GM23338 (cell line): ENCODE measurements around the gene LCE1A. TPM values are rescaled to one million over a fixed set of nuclear protein-coding genes. Genes with fewer than 3 reads are reported as not detected.
A peak's percentile ranks its signal among the peaks of the same experiment; 100 is the strongest.

ENCODE experiments used
- ATAC-seq: fragments of 200-7000 bp; cut with Tn5 transposase; 3 replicates; pipeline ENCODE4 v1.9.1; 2020
- DNase-seq: peaks from one replicate; pipeline ENCODE4 v3.0.0-alpha.2; 2015; ENCODE audit warnings: low spot score
- H2AFZ ChIP-seq: fragments of 200-600 bp; sonication (generic); 2 replicates; pipeline ENCODE4 v1.8.0; 2016; ENCODE audit warnings: antibody characterized with exemption, mild to moderate bottlenecking, moderate library complexity
- H3F3A ChIP-seq: fragments of 200-600 bp; sonication (generic); replicated peaks from 2 replicates; pipeline ENCODE4 v1.8.0; 2017; ENCODE audit warnings: antibody characterized with exemption, mixed run types, low read depth
- H3K27ac ChIP-seq: fragments of 200-600 bp; sonication (generic); 2 replicates; pipeline ENCODE4 v1.6.1; 2016; ENCODE audit warnings: low read depth
- H3K27me3 ChIP-seq: fragments of 200-600 bp; sonication (generic); 2 replicates; pipeline ENCODE4 v1.8.0; 2016; ENCODE audit warnings: mild to moderate bottlenecking, mixed run types, moderate library complexity; ENCODE audit not compliant: insufficient read depth
- H3K36me3 ChIP-seq: fragments of 200-600 bp; sonication (generic); 2 replicates; pipeline ENCODE4 v1.8.0; 2016; ENCODE audit warnings: mild to moderate bottlenecking; ENCODE audit not compliant: insufficient read depth
- H3K4me1 ChIP-seq: fragments of 200-600 bp; sonication (generic); 2 replicates; pipeline ENCODE4 v1.8.0; 2016; ENCODE audit warnings: mild to moderate bottlenecking, moderate library complexity; ENCODE audit not compliant: insufficient read depth
- H3K4me2 ChIP-seq: fragments of 200-600 bp; sonication (generic); 2 replicates; pipeline ENCODE4 v1.7.1; 2017; ENCODE audit warnings: mixed run types
- H3K4me3 ChIP-seq: fragments of 200-600 bp; sonication (generic); 2 replicates; pipeline ENCODE4 v1.6.1; 2016; ENCODE audit warnings: mixed run types
- H3K79me2 ChIP-seq: fragments of 200-600 bp; sonication (generic); replicated peaks from 2 replicates; pipeline ENCODE4 v1.8.0; 2017; ENCODE audit warnings: mild to moderate bottlenecking; ENCODE audit not compliant: insufficient read depth
- H3K9me2 ChIP-seq: fragments of 200-600 bp; sonication (generic); 2 replicates; pipeline ENCODE4 v1.8.0; 2017; ENCODE audit not compliant: insufficient read depth
- H4K20me1 ChIP-seq: fragments of 200-600 bp; sonication (generic); replicated peaks from 2 replicates; pipeline ENCODE4 v1.8.0; 2017; ENCODE audit warnings: mild to moderate bottlenecking; ENCODE audit not compliant: insufficient read depth
- H3K27ac Mint-ChIP-seq: 2 replicates; pipeline ENCODE4 v1.8.0; 2020; ENCODE audit warnings: inconsistent platforms, mild to moderate bottlenecking, moderate library complexity, mixed read lengths
- H3K27me3 Mint-ChIP-seq: 3 replicates; pipeline ENCODE4 v1.8.0; 2022; ENCODE audit warnings: low read depth, mild to moderate bottlenecking, moderate library complexity, mixed read lengths, inconsistent platforms; ENCODE audit not compliant: insufficient read depth, poor library complexity
- H3K36me3 Mint-ChIP-seq: 3 replicates; pipeline ENCODE4 v1.8.0; 2021; ENCODE audit warnings: low read depth, mild to moderate bottlenecking, inconsistent platforms, moderate library complexity, mixed read lengths
- H3K4me1 Mint-ChIP-seq: 3 replicates; pipeline ENCODE4 v1.8.0; 2020; ENCODE audit warnings: mild to moderate bottlenecking, inconsistent platforms, mixed read lengths
- H3K4me3 Mint-ChIP-seq: 3 replicates; pipeline ENCODE4 v1.8.0; 2021; ENCODE audit warnings: moderate library complexity, mild to moderate bottlenecking, inconsistent platforms, mixed read lengths
- H3K9me3 Mint-ChIP-seq: 3 replicates; pipeline ENCODE4 v1.8.0; 2020; ENCODE audit warnings: moderate library complexity, mild to moderate bottlenecking, inconsistent platforms, mixed read lengths
- CREB1 ChIP-seq: fragments of 250-450 bp; sonication (Bioruptor Pico); IDR thresholded peaks from 2 replicates; pipeline ENCODE4 v1.5.0; 2020; ENCODE audit warnings: low read depth, mild to moderate bottlenecking, moderate library complexity
- ETS1 ChIP-seq: IDR thresholded peaks from 2 replicates; pipeline ENCODE4 v1.6.1; 2016; ENCODE audit warnings: antibody characterized with exemption
- EZH2 ChIP-seq: fragments of 200-600 bp; sonication (generic); IDR thresholded peaks from one replicate; pipeline ENCODE4 v1.8.0; 2017; ENCODE audit warnings: antibody characterized with exemption, mild to moderate bottlenecking, low read depth; ENCODE audit not compliant: unreplicated experiment
- EZH2phosphoT487 ChIP-seq: fragments of 200-600 bp; sonication (generic); IDR thresholded peaks from one replicate; pipeline ENCODE4 v1.8.1; 2018; ENCODE audit warnings: antibody characterized with exemption; ENCODE audit not compliant: unreplicated experiment
- ZNF114 ChIP-seq: fragments of 250-450 bp; sonication (Bioruptor Pico); IDR thresholded peaks from 2 replicates; pipeline ENCODE4 v1.5.0; 2020; ENCODE audit warnings: mild to moderate bottlenecking, moderate library complexity
- polyA plus RNA-seq: library from polyadenylated mRNA; unstranded; fragments of >200 nt; fragmentation: Nextera tagmentation; extraction: Ambion mirVana; gene quantifications from 2 replicates; pipeline ENCODE4 v1.2.1, GENCODE V29; 2016
- total RNA-seq: library from RNA; depleted of rRNA; stranded (reverse); fragments of >200 nt; shearing (Covaris generic); gene quantifications from 2 replicates; pipeline ENCODE4 v1.2.3, GENCODE V29; 2014
- TF ChIP-seq, protein P1 (sequence below), 2 experiments: fragments of 200-600 bp in 1 of 2; sonication (generic) in 1 of 2; conservative IDR thresholded peaks; 2 replicates each; pipeline versions ENCODE4 v1.5.1 to v1.6.1; 2016 to 2017; ENCODE audit warnings: antibody characterized with exemption in 2 of 2, low read depth in 2 of 2, mild to moderate bottlenecking in 2 of 2, moderate library complexity in 1 of 2

Gene LCE1A
- total and polyA plus RNA-seq, 2 experiments from 2014 or later: not detected

GRCh38 chr1:152870831-152871730 is 43.8 kb downstream of the LCE1A start:
- H3K4me1 ChIP-seq: no peaks in the 10 kb centered on the region
- peak overlapping the region; percentile 35; the same call in 1 of the 2 replicates for H3K4me3 ChIP-seq
- H3K9me2 ChIP-seq: no peaks in the 10 kb centered on the region
- H3F3A ChIP-seq: no peaks in the 10 kb centered on the region
- Mint-ChIP-seq H3K4me3 (no peak overlapping the region), H3K9me3 (no peaks in the 10 kb centered on the region), H3K27ac (peak overlapping the region; percentile 66; the same call in 1 of the 2 replicates), H3K4me1 (no peaks in the 10 kb centered on the region), H3K36me3 (no peaks in the 10 kb centered on the region), H3K27me3 (no peaks in the 10 kb centered on the region)
- no peaks in the 10 kb centered on the region for H3K27me3 ChIP-seq
- no peaks in the 10 kb centered on the region for H3K79me2 ChIP-seq
- peak overlapping the region; percentile 87 for H2AFZ ChIP-seq
- H3K36me3 ChIP-seq: no peaks in the 10 kb centered on the region
- no peaks in the 10 kb centered on the region for H4K20me1 ChIP-seq
- ATAC-seq: peak; percentile 89
- no peak for TF ChIP-seq EZH2phosphoT487
- TF ChIP-seq, protein P1, sequence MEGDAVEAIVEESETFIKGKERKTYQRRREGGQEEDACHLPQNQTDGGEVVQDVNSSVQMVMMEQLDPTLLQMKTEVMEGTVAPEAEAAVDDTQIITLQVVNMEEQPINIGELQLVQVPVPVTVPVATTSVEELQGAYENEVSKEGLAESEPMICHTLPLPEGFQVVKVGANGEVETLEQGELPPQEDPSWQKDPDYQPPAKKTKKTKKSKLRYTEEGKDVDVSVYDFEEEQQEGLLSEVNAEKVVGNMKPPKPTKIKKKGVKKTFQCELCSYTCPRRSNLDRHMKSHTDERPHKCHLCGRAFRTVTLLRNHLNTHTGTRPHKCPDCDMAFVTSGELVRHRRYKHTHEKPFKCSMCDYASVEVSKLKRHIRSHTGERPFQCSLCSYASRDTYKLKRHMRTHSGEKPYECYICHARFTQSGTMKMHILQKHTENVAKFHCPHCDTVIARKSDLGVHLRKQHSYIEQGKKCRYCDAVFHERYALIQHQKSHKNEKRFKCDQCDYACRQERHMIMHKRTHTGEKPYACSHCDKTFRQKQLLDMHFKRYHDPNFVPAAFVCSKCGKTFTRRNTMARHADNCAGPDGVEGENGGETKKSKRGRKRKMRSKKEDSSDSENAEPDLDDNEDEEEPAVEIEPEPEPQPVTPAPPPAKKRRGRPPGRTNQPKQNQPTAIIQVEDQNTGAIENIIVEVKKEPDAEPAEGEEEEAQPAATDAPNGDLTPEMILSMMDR (conservative IDR thresholded peaks at IDR 0.05; ENCODE audit: low read depth in 2 of 2): peak; percentile 78 to 95
- H3K4me2 ChIP-seq: 0 out of 2 replicates have a peak overlapping the region, but pooled peaks have one; percentile 53
- DNase-seq: peak; percentile 91
- no peak overlapping the region for H3K27ac ChIP-seq

DNA sequence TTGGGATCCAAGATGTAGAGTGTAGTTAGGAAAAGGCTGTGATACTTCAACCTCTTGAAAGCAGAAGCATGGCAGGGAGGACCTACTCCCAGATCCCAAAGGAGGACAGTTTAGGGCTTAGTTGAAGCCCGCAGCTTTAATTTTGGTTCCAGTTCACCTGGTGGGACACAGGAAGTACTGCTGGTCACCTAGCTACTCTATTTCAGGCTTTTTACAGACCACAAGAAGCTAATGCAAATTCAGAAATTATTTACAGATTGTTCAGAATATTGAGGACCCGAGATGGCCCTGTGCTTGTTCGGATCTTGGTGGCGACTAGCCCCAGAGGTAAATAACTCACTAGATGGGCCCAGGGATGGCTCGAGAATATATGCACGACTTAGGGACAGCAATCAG is 44.5 kb downstream of the LCE1A start:
- Histone ChIP-seq H4K20me1 (no peaks in the 10 kb centered on the region), H3K27me3 (no peaks in the 10 kb centered on the region), H3F3A (no peaks in the 10 kb centered on the region), H3K4me1 (no peaks in the 10 kb centered on the region), H2AFZ (peak overlapping the region; percentile 72; the same call in 1 of the 2 replicates), H3K79me2 (no peaks in the 10 kb centered on the region), H3K27ac (no peak overlapping the region), H3K36me3 (no peaks in the 10 kb centered on the region), H3K4me2 (no peak overlapping the region), H3K9me2 (no peaks in the 10 kb centered on the region), H3K4me3 (no peak overlapping the region)
- no peak for TF ChIP-seq ZNF114
- TF ChIP-seq CREB1 (CRISPR knock-in tag): no peak
- TF ChIP-seq ETS1: no peak
- no peak for TF ChIP-seq EZH2
- H3K4me1 Mint-ChIP-seq: no peaks in the 10 kb centered on the region
- H3K4me3 Mint-ChIP-seq: no peak overlapping the region
- no peaks in the 10 kb centered on the region for H3K36me3 Mint-ChIP-seq
- no peak overlapping the region for H3K27ac Mint-ChIP-seq
- ATAC-seq (no peak), DNase-seq (no peak)
- H3K9me3 Mint-ChIP-seq: no peaks in the 10 kb centered on the region
- peaks cover 2% of the 10 kb centered on the region for H3K27me3 Mint-ChIP-seq
